22Rv1 (cell line): Measurements from ENCODE around the gene SUSD4.

ENCODE experiments used
- H3K27ac ChIP-seq: fragments of 450-650 bp; 2 replicates; pipeline ENCODE4 v1.5.1; 2017
- CTCF ChIP-seq: fragments of 450-650 bp; IDR thresholded peaks from 2 replicates; pipeline ENCODE4 v1.5.1; 2017; ENCODE audit warnings: mild to moderate bottlenecking
- ZFX ChIP-seq: fragments of 450-650 bp; IDR thresholded peaks from 2 replicates; pipeline ENCODE4 v1.6.1; 2017; ENCODE audit warnings: antibody characterized with exemption, borderline replicate concordance

The SUSD4 gene

GRCh38 chr1:223329252-223329651 is 34.7 kb downstream of the SUSD4 start:
- H3K27ac ChIP-seq: no peak overlapping the region
- TF ChIP-seq CTCF: no peak
- TF ChIP-seq ZFX: no peak

- no peak overlapping the region for H3K27ac ChIP-seq
- TF ChIP-seq ZFX (no peak), CTCF (no peak)
Measured at GRCh38 chr1:223328566-223328965, 35.4 kb downstream of the SUSD4 start.

- H3K27ac ChIP-seq: no peak overlapping the region
- TF ChIP-seq ZFX: no peak
- TF ChIP-seq CTCF: no peak
Measured at GRCh38 chr1:223326776-223327175, 37.2 kb downstream of the SUSD4 start.

- TF ChIP-seq ZFX: no peak
- no peak for TF ChIP-seq CTCF
- H3K27ac ChIP-seq: no peak overlapping the region
Measured at GRCh38 chr1:223323491-223324484, 40.2 kb downstream of the SUSD4 start.

- no peak overlapping the region for H3K27ac ChIP-seq
- no peak for TF ChIP-seq ZFX
- TF ChIP-seq CTCF: no peak
Measured at GRCh38 chr1:223322868-223323267, 41.1 kb downstream of the SUSD4 start.

- TF ChIP-seq ZFX (no peak), CTCF (no peak)
- H3K27ac ChIP-seq: no peak overlapping the region
Measured at GRCh38 chr1:223320959-223321358, 43.0 kb downstream of the SUSD4 start.

GRCh38 chr1:223319905-223320580 is 43.9 kb downstream of the SUSD4 start:
- H3K27ac ChIP-seq: no peak overlapping the region
- TF ChIP-seq CTCF: no peak
- no peak for TF ChIP-seq ZFX
